GM20000 (cell line): ENCODE results near the gene KCNMB1.

Experiments
- DNase-seq: peaks from one replicate; pipeline ENCODE4 v3.0.0; 2012; ENCODE audit warnings: low spot score
- CTCF ChIP-seq: IDR thresholded peaks from 2 replicates; pipeline ENCODE4 v1.5.1; 2012; ENCODE audit warnings: mild to moderate bottlenecking, control low read depth; ENCODE audit errors: extremely low read depth, missing control alignments

KCNMB1 gene

DNA sequence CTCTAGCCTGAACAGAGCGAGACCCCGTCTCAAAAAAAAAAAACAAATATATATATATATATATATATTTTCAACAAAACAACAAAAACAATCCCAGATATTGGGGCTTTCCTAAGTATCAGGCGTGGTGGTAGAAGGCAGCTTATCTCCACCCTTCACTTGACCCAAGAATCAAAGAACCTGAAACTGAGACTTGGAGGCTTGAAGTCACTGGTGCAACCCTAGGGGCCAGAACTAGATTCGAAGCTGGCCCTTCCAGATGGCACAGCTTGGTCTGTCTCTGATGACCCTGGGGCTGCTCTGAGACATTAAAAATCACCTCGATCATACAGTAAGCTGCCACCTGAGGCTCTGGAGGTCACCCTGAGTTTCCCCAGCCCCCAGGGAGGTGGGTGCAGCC, 1.3 kb upstream of the KCNMB1 start:
- TF ChIP-seq CTCF, result no peak
- DNase-seq, result no peak

DNA sequence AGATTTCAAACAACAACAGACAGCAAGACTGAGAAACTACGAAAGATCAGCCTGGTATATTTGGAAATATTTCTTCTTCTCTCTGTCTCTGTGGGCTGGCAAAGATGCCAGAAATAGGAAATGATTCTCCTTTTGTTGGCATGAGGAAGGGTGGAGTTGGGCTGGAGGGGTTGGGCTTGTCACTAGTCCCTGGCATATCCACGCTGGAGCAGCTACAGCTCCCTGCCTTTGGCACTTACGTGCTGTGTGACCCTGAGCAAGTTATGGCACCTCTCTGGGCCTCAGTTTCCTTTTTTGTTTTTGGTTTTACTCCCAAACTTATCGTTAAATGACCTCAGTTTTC, 354 bp upstream of the KCNMB1 start:
- DNase-seq, result no peak
- no peak for TF ChIP-seq CTCF

DNA sequence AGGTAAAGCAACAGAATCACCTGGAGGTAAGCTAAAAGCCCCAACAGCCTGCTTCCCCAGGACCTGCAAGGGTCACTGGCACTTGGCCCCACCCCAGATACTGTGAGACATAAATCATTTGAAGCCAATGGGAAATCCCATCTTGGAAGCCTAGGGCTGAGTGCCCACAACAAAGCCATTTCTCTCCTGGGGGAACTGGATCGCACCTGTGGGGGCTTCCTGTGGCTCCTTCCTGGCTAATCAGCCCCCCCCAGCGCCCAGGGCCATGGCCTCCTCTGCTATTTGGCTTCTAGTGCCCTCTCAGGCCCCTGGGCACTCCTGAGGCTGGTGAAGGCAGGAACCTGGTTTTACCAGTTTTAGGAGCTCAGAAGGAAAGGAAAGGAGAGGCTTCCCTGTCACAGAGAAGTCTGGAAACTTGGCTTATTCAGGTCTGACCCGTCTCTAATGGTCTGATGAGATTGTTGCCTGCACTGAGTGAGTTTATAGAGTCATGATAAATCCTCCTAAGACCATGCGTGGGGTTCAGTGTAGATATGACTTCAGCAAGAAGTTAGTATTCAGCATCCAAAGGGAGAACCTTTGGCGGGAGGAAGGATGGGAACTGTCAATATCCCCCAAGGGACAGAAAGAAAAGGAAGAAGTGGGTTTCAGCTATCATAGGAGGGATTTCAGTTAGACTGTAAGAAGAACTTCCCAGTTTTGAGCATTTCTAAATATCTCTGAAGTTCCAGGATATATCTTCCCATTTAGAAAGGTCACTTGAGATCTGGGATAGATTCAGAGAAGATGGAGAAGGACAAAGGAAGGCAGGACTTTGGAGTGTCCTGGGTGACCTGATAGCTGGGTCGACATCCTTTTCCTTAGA, 1.2 kb downstream of the KCNMB1 start:
- no peak for TF ChIP-seq CTCF
- no peak for DNase-seq

DNA sequence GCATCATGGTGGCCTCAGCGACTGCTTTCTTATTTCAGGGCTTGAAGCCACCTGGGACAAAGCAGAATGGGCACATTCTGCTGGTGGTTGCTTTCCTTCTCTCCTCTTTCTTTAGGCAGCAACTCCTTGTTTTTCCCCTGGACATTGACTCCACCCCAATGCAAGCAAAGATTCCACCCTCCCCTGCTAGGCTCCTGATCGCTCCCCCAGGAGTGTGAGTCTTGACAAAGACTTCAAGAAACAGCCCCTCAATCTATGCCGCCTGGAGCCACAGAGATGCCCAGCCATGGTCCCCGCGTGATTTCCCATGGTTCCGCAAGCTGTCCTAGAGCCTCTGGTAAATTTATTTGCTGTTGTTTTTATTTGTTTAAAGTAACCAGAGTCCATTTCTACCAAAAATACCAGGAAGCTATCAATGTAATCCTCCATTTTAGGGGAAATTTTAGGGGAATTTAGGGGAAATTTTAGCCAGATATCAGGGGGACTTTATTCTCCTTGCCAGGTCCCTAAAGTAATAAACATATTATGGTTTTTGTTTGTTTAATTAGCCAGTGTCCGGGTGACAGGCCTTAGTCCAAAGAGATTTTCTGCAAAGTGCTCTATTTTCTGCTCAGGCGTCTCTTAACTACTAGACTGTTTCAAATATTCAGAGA, 2.3 kb downstream of the KCNMB1 start:
- no peak for DNase-seq
- TF ChIP-seq CTCF, result no peak

DNA sequence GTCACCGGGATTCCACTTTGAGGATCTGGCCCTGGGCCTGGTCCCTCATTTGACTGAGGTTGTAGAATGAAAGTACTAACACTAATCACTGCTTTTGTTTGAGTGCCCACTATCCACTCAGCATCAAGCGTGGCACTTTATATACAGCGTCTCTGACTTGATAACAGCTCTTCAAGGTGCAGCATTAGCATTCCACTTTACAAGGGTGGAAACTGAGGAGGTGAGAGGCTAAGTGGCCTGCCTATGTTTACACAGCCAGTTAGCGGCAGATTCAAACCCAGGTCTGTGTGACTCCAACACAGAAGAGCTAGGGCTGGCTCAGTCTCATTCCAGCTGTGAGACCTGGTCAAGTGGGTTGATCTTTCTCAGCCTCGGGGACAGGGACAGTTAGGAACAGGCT, 5.9 kb downstream of the KCNMB1 start:
- DNase-seq, result no peak
- TF ChIP-seq CTCF, result no peak

DNA sequence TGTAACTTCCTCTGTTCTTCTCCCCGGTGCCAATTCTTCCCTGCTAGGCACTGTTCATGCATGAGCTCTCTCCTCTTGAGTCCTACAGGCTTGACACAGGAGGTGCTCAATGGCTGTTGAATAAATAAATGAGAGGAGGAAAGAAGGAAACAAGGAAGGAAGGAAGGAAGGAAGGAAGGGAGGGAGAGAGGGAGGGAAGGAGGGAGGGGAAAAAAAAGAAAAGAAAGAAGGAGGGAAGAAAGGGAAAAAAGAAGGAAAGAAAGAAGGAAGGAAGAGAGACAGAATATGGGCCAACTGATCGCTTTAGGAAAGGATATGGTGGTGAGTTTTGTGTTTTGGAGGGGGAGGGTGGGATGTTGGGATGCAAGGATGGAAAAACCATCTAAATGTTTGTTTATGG, 6.4 kb downstream of the KCNMB1 start:
- no peak for DNase-seq
- no peak for TF ChIP-seq CTCF

GRCh38 chr5:170380361-170380951, 8.7 kb downstream of the KCNMB1 start:
- no peak for TF ChIP-seq CTCF
- no peak for DNase-seq
